Gastrocnemius medialis (tissue), 4 donors: ENCODE results near the gene RHOF. TPM values are rescaled to one million over a fixed set of nuclear protein-coding genes. Genes with fewer than 3 reads are reported as not detected.

ENCODE experiments used
- ATAC-seq, 2 donors: fragments of 150-250 bp; one replicate each; pipeline ENCODE4 v1.9.1; 2016
- DNase-seq, 2 donors: peaks; one replicate each; pipeline ENCODE4 v3.0.0-alpha.2; 2019
- H3K27ac ChIP-seq, 4 donors: fragments of 200-600 bp; sonication (generic); 1 replicate in 1 of 4; 2 replicates in 3 of 4; pipeline ENCODE4 v1.5.1; 2016 to 2018; ENCODE audit warnings: mild to moderate bottlenecking in 2 of 4, moderate library complexity in 1 of 4
- H3K27me3 ChIP-seq, 3 donors: fragments of 200-600 bp; sonication (generic) in 2 of 3; 1 replicate in 1 of 3; 2 replicates in 2 of 3; pipeline versions ENCODE4 v1.5.1 to v1.6.0; 2016 to 2019; ENCODE audit warnings: mild to moderate bottlenecking in 1 of 3, moderate library complexity in 1 of 3
- H3K36me3 ChIP-seq, 2 donors: fragments of 200-600 bp; sonication (generic) in 1 of 2; one replicate each; pipeline ENCODE4 v1.5.1; 2017 to 2018
- H3K4me1 ChIP-seq, 2 donors: fragments of 200-600 bp; sonication (generic) in 1 of 2; one replicate each; pipeline ENCODE4 v1.5.1; 2016 to 2017; ENCODE audit warnings: mild to moderate bottlenecking in 2 of 2
- H3K4me3 ChIP-seq, 4 donors: fragments of 200-600 bp; sonication (generic) in 3 of 4; 1 replicate in 1 of 4; 2 replicates in 3 of 4; pipeline ENCODE4 v1.5.1; 2016 to 2019; ENCODE audit warnings: mild to moderate bottlenecking in 2 of 4
- H3K9me3 ChIP-seq, 3 donors: fragments of 200-600 bp; sonication (generic) in 2 of 3; 1 replicate in 1 of 3; 2 replicates in 2 of 3; pipeline ENCODE4 v1.5.1; 2016 to 2019
- CTCF ChIP-seq, 5 experiments: fragments of 450-650 bp in 3 of 5; fragments of 200-600 bp in 2 of 5; sonication (generic) in 2 of 5; IDR thresholded peaks in 4 of 5; conservative IDR thresholded peaks in 1 of 5; 1 replicate in 4 of 5; 2 replicates in 1 of 5; pipeline ENCODE4 v1.5.1; 2016 to 2019; ENCODE audit warnings: antibody characterized with exemption in 5 of 5, mild to moderate bottlenecking in 3 of 5, moderate library complexity in 3 of 5
- POLR2A ChIP-seq, 2 donors: fragments of 450-650 bp; IDR thresholded peaks; one replicate each; pipeline ENCODE4 v1.6.1; 2017; ENCODE audit warnings: antibody characterized with exemption in 2 of 2, mild to moderate bottlenecking in 2 of 2, moderate library complexity in 2 of 2
- in situ Hi-C, 4 donors: fragments of 200-750 bp; cut with MboI; loops; one replicate each; pipeline versions ENCODE4 v1.15.0 to v1.8.0; 2017; ENCODE audit warnings: low sequenced_read_pairs in 4 of 4
- intact Hi-C: fragments of 100-400 bp; cut with DNase I; formaldehyde crosslinking; loops from one replicate; pipeline ENCODE4 v1.15.1; 2023; ENCODE audit warnings: low total_unique reads
- total RNA-seq, 4 donors: library from RNA; depleted of rRNA; stranded (reverse); fragments of >200 nt; gene quantifications; one replicate each; pipeline versions ENCODE4 v1.1.0 to v1.2.3, GENCODE V29; 2016

RHOF gene
- total RNA-seq, 4 donors from 2014 or later, result 2.9 to 6.8 (median 4.1) TPM

DNA sequence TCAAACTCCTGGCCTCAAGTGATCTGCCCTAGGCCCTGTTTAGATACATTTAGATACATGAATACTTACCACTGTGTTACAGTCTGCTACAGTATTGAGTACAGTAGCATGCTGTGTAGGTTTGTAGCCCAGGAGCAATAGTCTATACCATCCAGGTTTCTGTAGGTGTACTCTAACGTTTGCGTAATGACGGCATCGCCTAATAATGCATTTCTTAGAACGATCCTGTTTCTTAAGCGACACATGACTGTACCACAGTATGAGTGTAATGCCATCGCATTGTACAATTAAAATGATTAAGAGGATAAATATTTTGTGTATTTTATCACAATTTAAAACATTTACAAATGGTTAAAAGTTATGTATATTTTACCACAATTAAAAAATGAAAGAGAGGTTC, 62.0 kb downstream of the RHOF start:
- no peak for TF ChIP-seq POLR2A (IDR thresholded peaks at IDR 0.05)
- no peak for TF ChIP-seq CTCF (IDR thresholded peaks at IDR 0.05 in 4 of 5, conservative IDR thresholded peaks at IDR 0.05 in 1 of 5)
- H3K4me1 ChIP-seq, result peaks cover 7 to 9% of the 10 kb centered on the region in 2 donors
- no peak overlapping the region for H3K4me3 ChIP-seq
- in situ Hi-C loops, result no loop called here
- no peak overlapping the region for H3K27ac ChIP-seq
- no peaks in the 10 kb centered on the region for H3K36me3 ChIP-seq
- H3K9me3 ChIP-seq, result no peaks in the 10 kb centered on the region
- no peaks in the 10 kb centered on the region for H3K27me3 ChIP-seq
- DNase-seq (no peak), ATAC-seq (no peak)
- intact Hi-C loops, result no loop called here

- no peaks in the 10 kb centered on the region for H3K27me3 ChIP-seq
- no peaks in the 10 kb centered on the region for H3K4me1 ChIP-seq
- H3K9me3 ChIP-seq, result no peaks in the 10 kb centered on the region
- ATAC-seq (no peak), DNase-seq (no peak)
- in situ Hi-C loops, result no loop called here
- no peak overlapping the region for H3K4me3 ChIP-seq
- H3K27ac ChIP-seq, result no peak overlapping the region
- intact Hi-C loops, result no loop called here
- TF ChIP-seq CTCF (IDR thresholded peaks at IDR 0.05 in 4 of 5, conservative IDR thresholded peaks at IDR 0.05 in 1 of 5) (no peak), POLR2A (IDR thresholded peaks at IDR 0.05) (no peak)
- H3K36me3 ChIP-seq, result peaks cover 0 to 6% of the 10 kb centered on the region in 2 donors
Measured at GRCh38 chr12:121729021-121729420, 64.5 kb downstream of the RHOF start.

Other genes starting within 250 kb of the RHOF start
- 1 to 10 TPM; 4.8 to 9.4 (median 8.3) TPM for gene KDM2B, start 212.7 kb downstream of the RHOF start, total RNA-seq
- 10 to 100 TPM in 3 of 4 donors, 1 to 10 TPM in 1; 9.9 to 29.0 (median 16.4) TPM for gene ORAI1, start 167.2 kb downstream of the RHOF start, total RNA-seq
- gene MORN3, start 124.0 kb downstream of the RHOF start, total RNA-seq, result not detected
- gene TMEM120B, start 80.9 kb downstream of the RHOF start, total RNA-seq, result 10 to 100 TPM in 1 of 4 donors, 1 to 10 TPM in 3; 5.9 to 11.2 (median 6.4) TPM
- gene SETD1B, start 10.3 kb upstream of the RHOF start, total RNA-seq, result 1 to 10 TPM; 2.2 to 9.3 (median 6.2) TPM
- 1 to 10 TPM in 3 of 4 donors, not detected in 1; 2.0 to 5.0 (median 2.0) TPM for gene HPD, start 65.2 kb upstream of the RHOF start, total RNA-seq
- 10 to 100 TPM; 16.5 to 84.9 (median 47.0) TPM for gene PSMD9, start 95.1 kb upstream of the RHOF start, total RNA-seq
- 1 to 10 TPM in 1 of 4 donors, under 1 TPM in 3; 0.49 to 4.9 (median 0.61) TPM for gene CFAP251, start 124.9 kb upstream of the RHOF start, total RNA-seq
- 10 to 100 TPM in 3 of 4 donors, 1 to 10 TPM in 1; 9.8 to 23.5 (median 13.7) TPM for gene BCL7A, start 228.2 kb upstream of the RHOF start, total RNA-seq